Measurements from ENCODE around the gene NCOA6. TPM values are rescaled to one million over a fixed set of nuclear protein-coding genes. Genes with fewer than 3 reads are reported as not detected.

Gene NCOA6
- total and polyA plus RNA-seq, 2 donors (not counting 1 experiment from before 2014, with no cell fraction given) = 16.0 to 31.9 TPM

DNA sequence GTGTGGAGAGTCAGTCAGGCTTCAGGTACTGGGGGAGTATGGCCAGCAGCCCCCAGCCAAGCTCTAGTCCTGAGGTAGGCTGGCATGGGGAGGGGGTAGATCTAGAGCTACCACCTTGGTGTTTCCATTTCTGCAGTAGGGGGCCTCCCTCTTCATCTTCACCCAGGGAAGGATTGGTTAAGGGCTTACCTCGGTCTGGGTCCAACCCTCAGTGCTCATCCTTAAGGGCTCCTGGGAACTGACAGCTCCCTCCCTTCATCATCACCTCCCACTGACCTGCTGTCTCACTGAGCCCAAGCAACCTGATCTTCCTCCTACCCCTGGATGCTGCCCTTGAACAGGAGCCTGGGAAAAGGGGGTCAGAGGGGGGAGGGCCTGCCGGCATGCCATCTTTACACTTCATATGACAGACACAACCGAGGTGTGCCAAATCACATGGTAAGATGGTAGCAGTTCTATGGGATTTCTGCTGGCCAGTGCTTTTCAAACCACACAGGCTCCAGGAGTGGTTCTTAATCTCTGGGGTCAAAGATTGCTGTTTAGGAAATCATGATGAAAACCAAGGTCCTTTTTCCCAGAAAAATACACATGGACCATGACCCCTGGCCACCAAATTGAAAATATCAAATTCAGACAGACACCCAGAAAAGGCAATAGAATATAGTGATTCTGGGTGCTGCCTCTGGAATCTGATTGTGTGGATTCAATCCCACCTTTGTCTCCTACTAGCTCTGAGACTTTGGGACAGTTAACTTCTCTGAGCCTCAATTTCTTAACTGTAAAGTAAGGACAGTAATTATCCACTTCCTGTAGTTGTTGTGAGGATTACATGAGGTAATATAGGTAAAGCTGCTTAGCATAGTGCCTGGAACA, 118.3 kb downstream of the NCOA6 start:
- DNase-seq (no peak), ATAC-seq (ENCODE audit: low read depth) (no peak)
- peaks cover 5% of the 10 kb centered on the region for H3K27me3 Mint-ChIP-seq
- ChIA-PET CTCF (interaction anchor here (0.9 to 4.5 kb wide), 14 partner anchors 9 to 395 kb away, joined by 3 to 69 read pairs (median 6); partner anchors contain the start of genes MAP1LC3A and PIGU), POLR2A (interaction anchor here (0.6 kb wide), 1 partner anchor 27 kb away, joined by 3 read pairs; no protein-coding TSS in a partner anchor)
- H3K4me3 Mint-ChIP-seq = peak overlapping the region; percentile 10
- Histone ChIP-seq H3K27me3 (replicated peaks in 1 of 4; ENCODE audit: control extremely low read depth in 1 of 4, control insufficient read depth in 3 of 4, insufficient read depth in 4 of 4, low read length in 3 of 4) (peaks cover 0 to under 1% (median 0%) of the 10 kb centered on the region in 4 experiments), H3K4me1 (ENCODE audit: control insufficient read depth in 2 of 2, insufficient read depth in 2 of 2, low read length in 2 of 2) (peaks cover 23 to 34% of the 10 kb centered on the region in 2 donors), H3K9ac (ENCODE audit: low read length) (no peak overlapping the region), H4K20me1 (ENCODE audit: control insufficient read depth, insufficient read depth, low read length, poor library complexity, severe bottlenecking) (peaks cover 7% of the 10 kb centered on the region), H3K4me2 (replicated peaks; ENCODE audit: low read depth, low read length, poor library complexity, severe bottlenecking) (no peak overlapping the region), H3K36me3 (replicated peaks in 1 of 2; ENCODE audit: control extremely low read depth in 1 of 2, control insufficient read depth in 1 of 2, extremely low read depth in 1 of 2, insufficient read depth in 2 of 2, low read length in 1 of 2) (no peaks in the 10 kb centered on the region), H3K4me3 (ENCODE audit: control extremely low read depth in 1 of 5, extremely low read depth in 1 of 5, insufficient read depth in 1 of 5, low read depth in 2 of 5, low read length in 4 of 5) (no peak overlapping the region), H3K79me2 (ENCODE audit: control insufficient read depth, insufficient read depth, low read length) (no peaks in the 10 kb centered on the region), H2AFZ (ENCODE audit: insufficient read depth, low read depth, low read length, poor library complexity, severe bottlenecking) (no peak overlapping the region), H3K9me3 (ENCODE audit: control extremely low read depth in 1 of 3, control insufficient read depth in 2 of 3, insufficient read depth in 1 of 3, low read length in 2 of 3) (no peaks in the 10 kb centered on the region), H3K27ac (ENCODE audit: low read length in 2 of 2) (no peak overlapping the region)
- intact Hi-C loops (cut with micrococcal nuclease) = loop anchor here (10.0 kb wide), 3 partner anchors 118 to 712 kb away; partner anchors contain the start of genes EDEM2, NCOA6 and RALY
- WGBS (ENCODE audit: insufficient coverage) = no CpG with 5 or more reads among the region's 3 CpGs
- no peak overlapping the region for H3K27ac Mint-ChIP-seq
- no peaks in the 10 kb centered on the region for H3K9me3 Mint-ChIP-seq (ENCODE audit: insufficient read depth)
- no peak for TF ChIP-seq EZH2 (IDR thresholded peaks at IDR 0.05; ENCODE audit: borderline replicate concordance, insufficient read depth, low read depth, low read length, poor library complexity, severe bottlenecking)
- TF ChIP-seq, protein P1, sequence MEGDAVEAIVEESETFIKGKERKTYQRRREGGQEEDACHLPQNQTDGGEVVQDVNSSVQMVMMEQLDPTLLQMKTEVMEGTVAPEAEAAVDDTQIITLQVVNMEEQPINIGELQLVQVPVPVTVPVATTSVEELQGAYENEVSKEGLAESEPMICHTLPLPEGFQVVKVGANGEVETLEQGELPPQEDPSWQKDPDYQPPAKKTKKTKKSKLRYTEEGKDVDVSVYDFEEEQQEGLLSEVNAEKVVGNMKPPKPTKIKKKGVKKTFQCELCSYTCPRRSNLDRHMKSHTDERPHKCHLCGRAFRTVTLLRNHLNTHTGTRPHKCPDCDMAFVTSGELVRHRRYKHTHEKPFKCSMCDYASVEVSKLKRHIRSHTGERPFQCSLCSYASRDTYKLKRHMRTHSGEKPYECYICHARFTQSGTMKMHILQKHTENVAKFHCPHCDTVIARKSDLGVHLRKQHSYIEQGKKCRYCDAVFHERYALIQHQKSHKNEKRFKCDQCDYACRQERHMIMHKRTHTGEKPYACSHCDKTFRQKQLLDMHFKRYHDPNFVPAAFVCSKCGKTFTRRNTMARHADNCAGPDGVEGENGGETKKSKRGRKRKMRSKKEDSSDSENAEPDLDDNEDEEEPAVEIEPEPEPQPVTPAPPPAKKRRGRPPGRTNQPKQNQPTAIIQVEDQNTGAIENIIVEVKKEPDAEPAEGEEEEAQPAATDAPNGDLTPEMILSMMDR (IDR thresholded peaks at IDR 0.05) = no peak
- H3K4me1 Mint-ChIP-seq = peaks cover 36% of the 10 kb centered on the region

Data from B cell (primary cell).